HG03457 (cell line): ENCODE data around the gene PARD3B.

Experiments used
- ATAC-seq: cut with Tn5 transposase; IDR thresholded peaks from one replicate; pipeline ENCODE4 v1.9.1; 2021; ENCODE audit warnings: moderate number of reproducible peaks; ENCODE audit not compliant: unreplicated experiment

The PARD3B gene

GRCh38 chr2:205659922-205660321, 1114.6 kb downstream of the PARD3B start:
- ATAC-seq, result no peak

GRCh38 chr2:205660521-205661124, 1115.3 kb downstream of the PARD3B start:
- ATAC-seq, result peak; percentile 68

- ATAC-seq, result no peak
Measured at GRCh38 chr2:205661281-205661680, 1116.0 kb downstream of the PARD3B start.

GRCh38 chr2:205662206-205662965, 1117.1 kb downstream of the PARD3B start:
- ATAC-seq, result no peak

GRCh38 chr2:205665791-205666190, 1120.5 kb downstream of the PARD3B start:
- ATAC-seq, result no peak
